Stimulated activated CD4-positive, alpha-beta T cell treated with anti-CD3 and anti-CD28 coated beads, TNF-alpha, amount 100 ng/mL, for 1 hour (primary cell): Measurements from ENCODE around the gene TIGD3.

Source experiments
- DNase-seq, 3 donors: peaks; one replicate each; pipeline ENCODE4 v3.0.0-alpha.2; 2020; ENCODE audit warnings: low read depth in 3 of 3, low spot score in 1 of 3

The TIGD3 gene

GRCh38 chr11:65366340-65366773 lies 11.8 kb downstream of the TIGD3 start:
- DNase-seq, result no peak

GRCh38 chr11:65370659-65371049 lies 16.1 kb downstream of the TIGD3 start:
- DNase-seq, result no peak

- DNase-seq, result no peak
These were observed 19.5 kb downstream of the TIGD3 start for GRCh38 chr11:65373839-65374580.

GRCh38 chr11:65375012-65375411 lies 20.5 kb downstream of the TIGD3 start:
- DNase-seq, result no peak

- no peak for DNase-seq
These were observed 21.7 kb downstream of the TIGD3 start for GRCh38 chr11:65376138-65376713.

GRCh38 chr11:65377036-65377435 lies 22.5 kb downstream of the TIGD3 start:
- DNase-seq, result no peak

GRCh38 chr11:65377777-65378176 lies 23.2 kb downstream of the TIGD3 start:
- DNase-seq, result no peak

- no peak for DNase-seq
These were observed 23.8 kb downstream of the TIGD3 start for GRCh38 chr11:65378208-65378927.

GRCh38 chr11:65378928-65379638 lies 24.5 kb downstream of the TIGD3 start:
- DNase-seq, result no peak

GRCh38 chr11:65379698-65380459 lies 25.3 kb downstream of the TIGD3 start:
- DNase-seq, result no peak

GRCh38 chr11:65380460-65381119 lies 26.0 kb downstream of the TIGD3 start:
- DNase-seq, result no peak

GRCh38 chr11:65381716-65382032 lies 27.1 kb downstream of the TIGD3 start:
- DNase-seq, result no peak

GRCh38 chr11:65382033-65382803 lies 27.7 kb downstream of the TIGD3 start, which contains the start of gene SLC25A45:
Gene SLC25A45, minus strand, starts transcription at chr11:65382646. Its CDS starts 695 bp downstream, at chr11:65381951.
- peak; percentile 78 to 89 (median 83) for DNase-seq

- DNase-seq, result no peak
These were observed 28.3 kb downstream of the TIGD3 start for GRCh38 chr11:65382804-65383368.

GRCh38 chr11:65383778-65384177 lies 29.2 kb downstream of the TIGD3 start:
- DNase-seq, result no peak

GRCh38 chr11:65384301-65384889 lies 29.8 kb downstream of the TIGD3 start:
- DNase-seq, result no peak

GRCh38 chr11:65386307-65387140 lies 32.0 kb downstream of the TIGD3 start, which contains the start of gene FRMD8:
Gene FRMD8, plus strand, starts transcription at chr11:65386637. Its CDS starts 400 bp downstream, at chr11:65387037.
- DNase-seq, result peak; percentile 76 to 83 (median 79)

- no peak for DNase-seq
These were observed 34.2 kb downstream of the TIGD3 start for GRCh38 chr11:65388731-65389130.
